Amniotic epithelial cell (primary cell): ENCODE data around the gene ANGPTL1.

Experiments
- DNase-seq: peaks from one replicate; pipeline ENCODE4 v3.0.0-alpha.2; 2010; ENCODE audit warnings: low read depth

ANGPTL1 gene

GRCh38 chr1:178870944-178871343, at the start of gene ANGPTL1:
Gene ANGPTL1 (minus strand): TSS chr1:178871077. CDS start chr1:178865776, 5,301 bp downstream.
- peak; percentile 59 for DNase-seq

DNA sequence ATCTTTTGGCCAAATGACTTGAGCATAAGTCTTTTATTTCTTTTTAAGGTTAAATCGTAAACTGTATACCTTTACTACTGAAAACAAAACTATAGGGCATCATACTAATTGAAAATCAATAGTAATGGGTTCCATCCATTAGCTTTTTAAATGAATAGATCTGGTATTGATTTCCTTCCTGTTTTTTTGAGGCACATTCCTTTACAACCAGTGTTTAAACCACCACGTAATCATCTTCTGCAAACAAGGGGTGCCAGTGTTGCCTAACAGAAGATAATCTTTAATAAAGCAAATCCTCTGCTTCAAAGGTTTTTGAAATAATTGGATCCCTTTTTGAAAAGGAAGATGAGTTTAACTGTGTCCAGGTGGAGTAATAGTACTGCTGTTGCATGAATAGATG, 48.7 kb upstream of the ANGPTL1 start:
- DNase-seq: no peak

- DNase-seq: no peak
Observed at GRCh38 chr1:178918955-178919354, 48.1 kb upstream of the ANGPTL1 start.

- DNase-seq: no peak
Observed at GRCh38 chr1:178918308-178918707, 47.4 kb upstream of the ANGPTL1 start.

GRCh38 chr1:178916448-178917174, 45.7 kb upstream of the ANGPTL1 start:
- DNase-seq: peak; percentile 79

DNA sequence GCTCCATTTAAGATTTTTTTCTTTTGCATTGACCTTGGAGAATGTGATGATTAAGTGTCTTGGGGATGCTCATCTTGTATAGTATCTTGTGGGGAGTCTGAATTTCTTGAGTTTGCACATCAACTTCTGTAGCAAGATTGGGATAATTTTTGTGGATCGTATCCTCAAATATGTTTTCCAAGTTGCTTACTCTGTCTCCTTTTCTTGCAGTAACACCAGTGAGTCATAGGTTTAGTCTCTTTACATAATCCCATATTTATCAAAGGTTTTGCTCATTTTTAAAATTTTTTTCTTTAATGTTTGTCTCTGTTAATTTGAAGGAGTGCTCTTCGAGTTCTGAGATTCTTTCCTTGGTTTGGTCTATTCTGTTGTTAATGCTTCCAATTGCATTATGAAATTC, 41.7 kb upstream of the ANGPTL1 start:
- peak; percentile 64 for DNase-seq

GRCh38 chr1:178910023-178910422, 39.1 kb upstream of the ANGPTL1 start:
- DNase-seq: no peak

GRCh38 chr1:178908358-178908757, 37.5 kb upstream of the ANGPTL1 start:
- DNase-seq: peak; percentile 41

DNA sequence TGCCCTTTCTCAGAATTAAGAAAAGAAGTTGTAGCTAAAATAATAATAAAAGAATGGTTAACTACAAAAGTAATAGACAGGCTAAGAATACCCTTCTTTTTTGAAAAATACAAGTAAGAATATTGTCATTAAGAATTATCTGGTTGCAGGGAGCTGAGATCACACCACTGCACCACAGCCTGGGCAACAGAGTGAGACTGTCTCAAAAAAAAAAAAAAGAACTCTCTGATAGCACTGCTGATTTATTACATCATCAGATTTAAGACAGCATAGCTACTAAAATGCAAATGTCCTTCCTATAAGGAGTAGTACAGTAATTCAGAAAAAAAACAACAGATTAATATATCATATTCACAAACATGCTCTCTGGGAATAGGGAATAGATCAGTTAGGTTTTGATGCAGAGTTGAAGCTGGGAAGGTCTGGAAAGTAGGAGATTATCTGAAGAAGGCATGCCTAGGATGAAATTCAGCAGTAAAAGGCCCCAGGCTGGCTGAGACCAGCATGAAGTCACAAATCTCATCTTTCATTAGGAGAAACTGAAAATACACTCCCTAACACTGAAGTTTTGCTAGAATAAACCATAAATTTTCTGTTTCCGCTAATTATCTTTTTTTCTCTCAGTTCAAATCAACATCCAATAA, 30.7 kb upstream of the ANGPTL1 start:
- no peak for DNase-seq

DNA sequence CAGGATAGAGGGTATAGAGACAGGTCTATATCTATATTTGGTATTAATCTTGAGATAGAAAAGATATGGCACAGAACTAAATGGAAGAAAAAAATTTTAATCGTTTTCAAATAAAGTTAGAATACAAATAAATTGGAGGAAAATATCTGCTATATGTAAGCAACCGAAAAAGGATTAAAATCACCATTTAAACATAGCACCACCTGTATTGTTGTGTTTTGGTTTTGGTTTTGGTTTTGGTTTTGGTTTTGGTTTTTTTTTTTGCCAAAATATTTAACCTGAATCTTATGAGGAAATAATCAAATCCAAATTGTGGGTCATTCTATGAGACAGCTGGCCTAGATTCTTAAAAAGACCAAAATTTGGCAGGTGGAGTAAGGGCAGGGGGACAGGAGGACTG, 28.5 kb upstream of the ANGPTL1 start:
- no peak for DNase-seq

- no peak for DNase-seq
Observed at GRCh38 chr1:178898401-178898800, 27.5 kb upstream of the ANGPTL1 start.

GRCh38 chr1:178895928-178896327, 25.1 kb upstream of the ANGPTL1 start:
- no peak for DNase-seq

DNA sequence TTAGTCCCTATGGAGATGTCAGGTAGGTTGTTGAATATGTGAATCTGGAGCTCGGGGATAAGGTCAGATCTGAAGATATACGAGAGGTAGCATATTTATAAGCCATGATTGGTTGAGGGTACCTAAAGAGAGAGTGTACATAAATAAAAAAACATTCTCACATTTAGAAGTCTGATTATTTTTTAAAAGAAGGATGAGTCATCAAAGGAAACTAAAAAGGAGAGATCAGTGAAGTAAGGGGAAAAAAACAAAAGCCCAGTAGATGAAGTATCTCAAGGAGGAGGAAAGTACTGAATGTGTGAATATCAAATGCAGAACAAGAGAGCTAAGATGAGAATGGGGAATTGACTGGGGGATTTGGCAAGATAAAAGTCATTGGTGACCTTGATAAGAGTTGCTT, 15.7 kb upstream of the ANGPTL1 start:
- DNase-seq: no peak

DNA sequence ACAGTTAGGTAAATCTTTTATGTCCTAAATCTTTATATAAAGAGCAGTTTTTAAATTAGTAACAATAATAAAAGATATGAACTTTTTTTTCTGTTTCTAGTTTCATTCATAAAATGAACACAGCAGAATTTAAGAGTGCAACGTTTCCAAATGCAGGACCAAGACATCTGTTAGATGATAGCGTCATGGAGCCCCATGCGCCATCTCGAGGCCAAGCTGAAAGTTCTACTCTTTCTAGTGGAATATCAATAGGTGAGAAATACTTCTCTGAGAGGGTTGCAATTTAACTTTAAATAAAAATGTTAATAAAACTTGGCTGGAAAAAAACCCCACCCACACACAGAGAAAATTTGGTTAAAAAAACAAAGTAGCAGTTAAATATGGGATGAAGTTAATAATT, 15.0 kb upstream of the ANGPTL1 start:
- no peak for DNase-seq

- no peak for DNase-seq
Observed at GRCh38 chr1:178881950-178882349, 11.1 kb upstream of the ANGPTL1 start.

- no peak for DNase-seq
Observed at GRCh38 chr1:178877896-178878295, 7.0 kb upstream of the ANGPTL1 start.

DNA sequence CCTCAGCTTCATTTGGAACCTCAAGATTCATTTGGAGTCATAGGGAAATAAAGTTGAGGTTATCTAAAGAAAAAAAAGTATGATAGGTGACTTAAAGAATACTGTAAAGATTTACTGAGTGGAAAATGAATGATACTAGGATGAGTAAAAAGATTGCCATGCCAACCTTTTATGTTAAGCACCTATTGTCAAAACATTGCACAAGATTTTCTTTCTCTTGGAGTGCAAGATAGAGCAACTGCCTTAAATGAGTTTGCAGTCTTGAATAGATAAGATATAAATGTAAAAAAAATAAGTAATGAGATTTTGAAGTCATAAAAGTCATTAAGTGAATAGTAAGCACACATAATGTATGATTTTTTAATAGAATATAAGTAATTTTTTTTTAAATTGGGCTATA, 5.1 kb upstream of the ANGPTL1 start:
- peak; percentile 63 for DNase-seq

GRCh38 chr1:178874966-178875365, 4.1 kb upstream of the ANGPTL1 start:
- no peak for DNase-seq

DNA sequence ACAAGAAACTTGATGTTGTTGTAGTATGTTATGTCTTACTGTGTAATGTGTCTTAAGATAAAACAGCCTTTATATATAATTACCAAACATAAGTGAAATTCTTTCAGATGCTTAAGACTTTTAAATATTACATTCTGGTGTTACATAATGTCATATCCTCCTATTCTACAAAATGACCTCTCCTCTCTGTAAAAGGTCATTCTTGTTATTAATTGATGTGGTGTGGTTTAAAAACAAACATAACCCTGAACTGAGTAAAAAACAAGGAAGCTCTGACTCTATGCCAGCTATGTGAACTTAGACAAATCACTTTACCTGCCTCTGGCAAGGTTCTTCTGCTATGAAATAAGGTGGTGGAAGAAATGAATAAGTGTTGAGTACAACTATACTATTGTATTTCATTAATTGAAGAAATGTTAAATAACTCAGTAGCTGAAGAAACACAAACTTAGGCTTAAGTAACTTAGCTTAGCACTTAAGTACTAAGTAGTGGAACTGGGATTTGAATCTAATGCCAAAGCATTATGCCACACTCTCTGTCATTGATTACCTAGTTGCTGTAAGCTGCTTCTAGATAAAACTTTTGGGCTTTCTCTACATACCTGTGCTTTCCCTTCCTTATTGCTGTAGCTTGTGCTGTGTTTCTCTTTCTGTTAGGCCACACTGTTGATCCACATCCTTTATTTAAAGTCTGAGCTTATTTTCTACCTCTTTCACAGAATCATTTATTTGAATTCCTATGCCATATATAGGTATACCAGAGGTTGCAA, 859 bp upstream of the ANGPTL1 start:
- DNase-seq: peak; percentile 24

DNA sequence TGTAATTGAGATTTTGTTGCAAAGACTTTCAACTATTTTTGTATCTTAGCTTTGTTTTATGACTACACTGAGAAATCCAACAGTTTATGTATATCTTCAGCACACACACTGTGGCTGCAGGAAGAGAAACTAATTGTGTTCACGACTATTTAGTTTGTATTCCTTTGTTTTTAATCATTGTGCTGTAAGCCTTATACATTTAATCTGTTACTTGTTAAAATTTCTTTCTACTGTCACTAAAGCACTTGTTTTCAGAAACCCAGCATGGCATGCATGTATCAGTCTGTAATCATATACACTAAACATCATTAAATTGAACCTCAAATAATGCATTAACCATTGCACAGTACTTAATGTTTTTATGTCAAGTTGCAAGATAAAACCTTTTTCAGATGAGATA, 656 bp downstream of the ANGPTL1 start:
- DNase-seq: no peak

DNA sequence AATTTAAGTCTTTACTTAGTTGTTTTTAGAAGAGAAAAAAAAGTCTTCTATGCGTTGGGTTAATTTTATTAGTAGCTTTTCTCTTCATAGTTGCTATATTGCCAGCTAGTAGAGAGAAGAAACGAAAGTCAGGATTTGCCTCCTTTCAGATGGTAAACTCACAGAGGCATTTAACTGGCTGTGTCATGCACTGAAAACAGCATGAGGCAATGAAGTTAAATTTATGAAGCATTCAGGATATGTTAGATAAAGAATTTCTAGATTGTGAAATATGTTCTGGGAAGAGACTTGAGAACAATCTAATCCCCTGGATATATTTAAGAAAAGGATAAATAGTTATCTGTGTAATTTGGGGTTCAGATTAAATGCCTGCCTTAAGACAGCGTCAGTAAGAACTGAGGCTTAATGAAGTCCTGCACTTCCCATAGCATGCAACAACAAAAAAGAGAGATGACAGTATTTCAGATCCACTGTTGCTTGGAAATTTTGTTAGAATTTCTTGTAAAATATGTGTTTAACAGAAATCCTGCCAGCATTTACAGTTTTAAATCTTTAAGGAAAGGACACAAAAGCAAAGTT, 1.7 kb downstream of the ANGPTL1 start:
- peak; percentile 92 for DNase-seq

DNA sequence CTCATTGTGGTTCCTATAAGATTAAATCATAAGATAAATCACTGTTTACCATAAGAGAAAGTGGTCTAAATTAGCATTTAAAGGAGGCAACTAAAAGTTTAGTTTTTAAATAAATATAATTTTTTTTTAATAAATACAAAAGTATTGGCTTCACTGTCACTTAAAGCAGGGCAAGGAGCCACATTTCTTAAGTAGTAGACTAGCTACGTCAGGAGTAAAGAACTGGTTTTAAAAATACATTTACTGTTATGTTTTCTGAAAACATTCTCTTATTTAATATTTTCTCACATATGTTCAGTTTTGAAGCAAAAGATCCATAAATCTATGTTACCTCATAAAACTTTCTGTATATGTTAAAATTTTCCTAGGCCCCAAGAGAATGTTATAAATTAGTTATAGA, 2.2 kb downstream of the ANGPTL1 start:
- DNase-seq: no peak

- no peak for DNase-seq
Observed at GRCh38 chr1:178867670-178868069, 3.2 kb downstream of the ANGPTL1 start.
